ENCODE data around the gene ECHDC3.

Gene ECHDC3

DNA sequence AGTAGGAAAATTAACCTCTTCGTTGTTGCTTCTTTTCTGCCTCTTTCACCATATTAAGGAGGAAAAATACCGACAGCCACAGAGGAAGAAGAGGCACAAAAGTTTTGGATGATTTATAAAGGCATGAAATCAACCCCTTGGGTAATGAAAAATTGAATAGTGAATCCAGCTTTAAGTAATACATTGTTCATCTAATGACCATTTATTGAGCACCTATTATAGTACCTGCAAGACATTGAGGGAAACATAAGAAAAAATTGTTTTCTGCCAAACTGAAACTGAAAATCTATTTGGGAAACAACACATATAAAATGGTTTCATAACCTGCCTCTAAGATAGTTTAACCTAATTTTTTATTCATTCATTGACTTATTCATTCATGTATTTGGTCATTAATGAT, 8.2 kb downstream of the ECHDC3 start:
- ATAC-seq (ENCODE audit: low read depth), result no peak

DNA sequence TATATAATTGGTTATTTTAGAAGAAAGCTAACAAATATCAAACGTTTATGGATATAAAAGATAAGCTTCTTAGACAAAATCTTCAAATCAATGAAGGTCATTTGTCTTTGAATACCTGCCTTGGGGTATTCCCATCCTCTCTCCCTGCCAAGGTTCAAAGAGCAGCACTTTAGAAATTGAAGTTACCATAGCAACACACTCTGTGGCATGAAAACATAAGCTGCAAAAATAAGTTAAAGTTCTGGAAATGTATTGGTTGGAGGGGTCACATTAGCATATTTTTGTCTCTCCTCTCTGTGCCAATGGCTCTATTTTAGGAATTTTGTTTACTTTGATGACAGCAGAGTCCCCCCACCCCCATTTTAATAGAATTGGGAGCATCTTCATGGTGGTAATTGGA, 12.0 kb downstream of the ECHDC3 start:
- Mint-ChIP-seq H3K9me3 (no peaks in the 10 kb centered on the region), H3K4me1 (peaks cover 4% of the 10 kb centered on the region), H3K27ac (no peak overlapping the region), H3K36me3 (peaks cover 3% of the 10 kb centered on the region), H3K4me3 (no peak overlapping the region), H3K27me3 (no peaks in the 10 kb centered on the region)
- ATAC-seq (ENCODE audit: low read depth), result no peak
- no peak for DNase-seq (ENCODE audit: low spot score in 2 of 2)

More for the DNA sequence above, 8.2 kb downstream of the ECHDC3 start:
- H3K9me3 Mint-ChIP-seq, result no peaks in the 10 kb centered on the region
- no peaks in the 10 kb centered on the region for H3K27me3 Mint-ChIP-seq
- peaks cover 3% of the 10 kb centered on the region for H3K36me3 Mint-ChIP-seq
- no peak overlapping the region for H3K4me3 Mint-ChIP-seq
- DNase-seq (ENCODE audit: low spot score in 2 of 2), result no peak
- H3K27ac Mint-ChIP-seq, result no peak overlapping the region
- H3K4me1 Mint-ChIP-seq, result no peaks in the 10 kb centered on the region

DNA sequence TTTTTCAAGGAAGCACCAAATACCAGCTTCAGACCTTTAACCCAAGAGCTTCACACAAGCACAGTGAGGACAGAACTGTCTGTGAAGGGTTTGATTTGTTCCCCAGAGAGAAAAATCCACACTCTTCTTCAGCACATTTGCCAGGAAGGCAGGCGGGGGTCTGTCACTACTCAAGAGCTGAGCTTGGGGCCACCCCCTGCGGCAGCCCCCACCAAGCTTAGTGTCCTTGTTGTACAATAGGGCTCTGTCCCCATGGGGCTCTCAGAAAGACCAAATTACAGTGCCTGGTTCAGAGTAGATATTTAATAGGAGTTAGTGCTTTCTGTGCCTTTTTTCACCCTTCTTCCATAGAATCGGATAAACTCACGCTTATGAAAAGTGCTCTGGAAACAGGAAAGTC, 12.4 kb downstream of the ECHDC3 start:
- no peaks in the 10 kb centered on the region for H3K9me3 Mint-ChIP-seq
- H3K4me1 Mint-ChIP-seq, result peaks cover 4% of the 10 kb centered on the region
- DNase-seq (ENCODE audit: low spot score in 2 of 2) (no peak), ATAC-seq (ENCODE audit: low read depth) (no peak)
- H3K27ac Mint-ChIP-seq, result no peak overlapping the region
- no peaks in the 10 kb centered on the region for H3K27me3 Mint-ChIP-seq
- H3K4me3 Mint-ChIP-seq, result no peak overlapping the region
- peaks cover 3% of the 10 kb centered on the region for H3K36me3 Mint-ChIP-seq

DNA sequence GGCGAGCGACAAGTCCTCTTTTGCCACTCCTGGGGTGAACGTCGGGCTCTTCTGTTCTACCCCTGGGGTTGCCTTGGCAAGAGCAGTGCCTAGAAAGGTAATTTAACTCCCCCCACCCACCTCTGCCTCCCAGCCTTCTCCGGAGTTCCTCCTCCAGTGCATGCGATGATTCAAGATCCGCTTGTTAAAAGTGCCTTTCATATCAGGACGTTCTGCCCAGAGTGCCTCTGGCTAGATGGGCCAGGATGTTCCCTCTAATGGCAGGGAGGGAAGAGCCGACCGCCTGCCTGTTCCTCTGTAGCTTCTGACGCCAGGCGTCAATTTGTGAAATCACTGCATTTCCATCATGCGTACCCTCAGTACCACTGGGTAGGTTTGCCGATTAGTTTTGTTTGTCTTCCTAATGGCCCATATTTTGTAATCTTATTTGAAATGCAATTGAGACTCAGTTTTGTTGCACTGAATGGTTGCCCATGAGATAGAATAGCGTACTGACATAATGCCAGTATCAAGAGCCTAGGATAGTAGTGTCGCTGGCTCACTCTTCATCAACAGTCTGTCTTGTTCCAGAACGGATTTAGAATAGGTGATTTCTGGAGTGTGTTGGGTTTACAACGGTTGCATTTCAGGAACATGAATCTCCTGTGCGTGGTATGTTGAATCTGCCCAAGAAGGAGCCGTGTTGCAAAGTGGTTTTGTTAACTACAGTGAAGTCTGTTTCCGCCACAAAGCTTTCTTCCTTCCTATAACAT, 13.5 kb downstream of the ECHDC3 start:
- ATAC-seq (ENCODE audit: low read depth) (no peak), DNase-seq (ENCODE audit: low spot score in 2 of 2) (no peak)
- Mint-ChIP-seq H3K36me3 (no peaks in the 10 kb centered on the region), H3K27me3 (no peaks in the 10 kb centered on the region), H3K4me1 (peaks cover 4% of the 10 kb centered on the region), H3K27ac (no peak overlapping the region), H3K4me3 (no peak overlapping the region), H3K9me3 (no peaks in the 10 kb centered on the region)

DNA sequence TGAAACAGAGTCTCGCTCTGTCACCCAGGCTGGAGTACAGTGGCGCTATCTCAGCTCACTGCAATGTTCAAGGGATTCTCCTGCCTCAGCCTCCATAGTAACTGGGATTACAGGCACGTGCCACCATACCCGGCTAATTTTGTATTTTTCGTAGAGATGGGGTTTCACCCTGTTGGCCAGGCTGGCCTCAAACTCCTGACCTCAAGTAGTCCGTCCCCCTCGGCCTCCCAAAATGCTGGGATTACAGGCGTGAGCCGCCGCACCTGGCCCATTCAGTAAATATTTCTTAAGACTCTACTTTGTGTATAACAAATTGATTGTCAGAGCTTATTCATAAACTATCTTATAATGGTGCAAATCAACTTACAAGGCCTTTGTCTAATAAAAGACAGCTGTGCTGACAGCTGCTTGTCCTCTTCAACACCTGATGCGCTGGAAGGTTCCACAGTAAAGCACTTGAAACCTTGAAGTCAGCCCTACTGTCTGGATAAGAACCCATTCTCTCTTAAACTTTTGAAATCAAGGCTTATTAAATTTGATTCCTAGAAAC, 14.7 kb downstream of the ECHDC3 start:
- H3K4me1 Mint-ChIP-seq, result peaks cover 4% of the 10 kb centered on the region
- no peak for ATAC-seq (ENCODE audit: low read depth)
- H3K4me3 Mint-ChIP-seq, result no peak overlapping the region
- no peak for DNase-seq (ENCODE audit: low spot score in 2 of 2)
- no peak overlapping the region for H3K27ac Mint-ChIP-seq
- H3K27me3 Mint-ChIP-seq, result no peaks in the 10 kb centered on the region
- peaks cover 2% of the 10 kb centered on the region for H3K36me3 Mint-ChIP-seq
- no peaks in the 10 kb centered on the region for H3K9me3 Mint-ChIP-seq

DNA sequence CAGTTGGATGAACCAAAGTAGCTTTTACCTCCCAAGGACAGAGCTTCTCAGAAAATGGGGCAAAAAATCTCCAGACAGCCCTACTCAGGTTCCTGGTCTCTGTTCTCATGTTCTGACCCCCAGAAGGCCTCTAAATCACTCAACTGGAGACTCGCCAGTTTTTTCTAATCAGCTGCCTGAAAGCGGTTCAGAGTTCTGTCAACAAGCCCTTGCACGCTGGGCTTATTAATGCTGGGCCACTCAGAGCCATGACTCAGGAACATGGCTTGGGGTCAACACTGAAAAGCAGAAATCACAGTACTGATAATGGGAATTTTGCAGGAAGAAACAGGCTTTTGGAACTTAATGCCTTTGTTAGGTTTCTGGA, 15.3 kb downstream of the ECHDC3 start:
- DNase-seq (ENCODE audit: low spot score in 2 of 2) (no peak), ATAC-seq (ENCODE audit: low read depth) (no peak)
- Mint-ChIP-seq H3K4me1 (peaks cover 4% of the 10 kb centered on the region), H3K27ac (no peak overlapping the region), H3K4me3 (no peak overlapping the region), H3K9me3 (no peaks in the 10 kb centered on the region), H3K36me3 (peaks cover 4% of the 10 kb centered on the region), H3K27me3 (no peaks in the 10 kb centered on the region)

DNA sequence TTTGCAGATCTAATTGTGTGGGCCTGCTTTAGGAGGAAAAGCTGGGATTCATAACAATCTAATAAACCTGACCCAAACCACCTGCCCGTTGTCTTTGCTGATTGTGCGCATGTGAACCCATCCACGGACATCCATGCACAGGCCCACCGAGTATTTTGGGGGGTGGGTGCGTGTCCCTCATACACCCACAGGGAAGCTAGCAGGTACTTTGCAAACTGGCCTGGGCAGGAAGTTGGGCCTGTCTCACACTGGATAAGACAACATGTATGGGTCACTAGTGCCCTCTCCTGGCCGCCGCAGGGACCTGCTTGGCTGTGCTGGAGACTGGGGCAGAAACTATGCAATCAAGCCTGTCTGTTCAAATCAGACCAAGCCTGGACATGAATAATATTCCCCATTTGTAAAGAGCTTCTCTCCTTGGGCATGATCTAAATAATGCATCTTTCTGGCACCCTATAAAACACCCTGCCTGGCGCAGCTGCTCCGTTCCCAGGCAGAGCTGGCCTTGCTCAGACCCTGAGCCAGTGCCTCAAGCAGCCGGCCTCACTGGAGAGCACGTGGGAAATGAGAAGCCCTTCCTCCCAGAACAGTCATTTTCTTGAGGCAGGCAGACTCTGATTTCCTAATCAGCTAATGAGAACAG, 15.8 kb downstream of the ECHDC3 start:
- H3K9me3 Mint-ChIP-seq, result no peaks in the 10 kb centered on the region
- peaks cover 6% of the 10 kb centered on the region for H3K36me3 Mint-ChIP-seq
- peaks cover 4% of the 10 kb centered on the region for H3K4me1 Mint-ChIP-seq
- H3K27ac Mint-ChIP-seq, result no peak overlapping the region
- ATAC-seq (ENCODE audit: low read depth) (peak; percentile 100), DNase-seq (ENCODE audit: low spot score in 2 of 2) (peak; percentile 82 to 89)
- no peaks in the 10 kb centered on the region for H3K27me3 Mint-ChIP-seq
- H3K4me3 Mint-ChIP-seq, result no peak overlapping the region

DNA sequence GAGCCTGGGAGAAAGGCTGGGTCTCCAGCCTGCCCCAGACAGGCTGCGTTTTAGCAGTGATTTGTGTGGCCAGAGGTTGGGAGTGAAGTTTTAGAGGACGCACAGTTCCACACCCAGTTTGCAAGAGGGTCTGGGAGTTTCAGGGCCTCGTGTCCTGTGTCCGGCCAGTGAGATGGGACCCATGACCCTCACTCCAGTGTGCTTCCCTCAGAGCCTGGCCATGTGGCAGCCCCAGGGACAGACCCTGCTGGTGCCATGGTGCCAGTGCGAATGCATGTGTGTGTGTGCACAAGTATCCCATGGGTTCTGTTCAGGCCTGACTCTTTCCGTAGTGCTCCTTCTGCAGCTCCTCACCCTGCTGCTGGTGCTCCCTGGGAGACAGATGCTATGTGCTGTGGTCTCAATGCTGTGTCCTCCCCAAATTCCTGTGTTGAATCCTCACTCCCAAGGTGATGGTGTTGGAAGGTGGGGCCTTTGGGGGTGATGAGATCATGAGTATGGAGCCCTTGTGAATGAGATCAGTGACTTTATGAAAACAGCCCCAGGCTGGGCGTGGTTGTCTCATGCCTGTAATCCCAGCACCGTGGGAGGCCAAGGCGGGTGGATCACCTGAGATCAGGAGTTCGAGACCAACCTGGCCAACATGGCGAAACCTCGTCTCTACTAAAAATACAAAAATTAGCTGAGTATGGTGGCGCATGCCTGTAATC, 16.5 kb downstream of the ECHDC3 start:
- no peak for ATAC-seq (ENCODE audit: low read depth)
- Mint-ChIP-seq H3K4me3 (no peak overlapping the region), H3K36me3 (peaks cover 6% of the 10 kb centered on the region), H3K27ac (no peak overlapping the region), H3K27me3 (no peaks in the 10 kb centered on the region), H3K9me3 (no peaks in the 10 kb centered on the region), H3K4me1 (peaks cover 4% of the 10 kb centered on the region)
- no peak for DNase-seq (ENCODE audit: low spot score in 2 of 2)

DNA sequence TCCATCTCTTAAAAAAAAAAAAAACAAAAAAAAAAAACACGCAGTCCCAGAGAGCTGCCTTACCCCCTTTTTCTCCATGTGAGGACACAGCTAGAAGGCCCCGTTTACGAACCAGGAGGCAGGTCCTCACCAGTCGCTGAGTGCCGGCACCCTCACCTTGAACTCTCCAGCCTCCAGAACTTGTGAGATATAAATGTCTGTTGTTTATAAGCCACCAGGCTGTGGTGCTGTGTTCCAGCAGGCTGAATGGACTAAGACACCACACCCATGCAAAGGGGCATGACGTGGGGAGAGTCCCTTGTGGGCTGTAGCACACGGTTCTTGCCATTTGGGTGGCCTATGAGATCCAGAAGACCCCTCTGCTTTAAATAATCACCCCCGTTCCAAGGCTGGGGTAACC, 17.2 kb downstream of the ECHDC3 start:
- H3K9me3 Mint-ChIP-seq, result no peaks in the 10 kb centered on the region
- peaks cover 4% of the 10 kb centered on the region for H3K4me1 Mint-ChIP-seq
- no peak overlapping the region for H3K27ac Mint-ChIP-seq
- no peak overlapping the region for H3K4me3 Mint-ChIP-seq
- ATAC-seq (ENCODE audit: low read depth) (no peak), DNase-seq (ENCODE audit: low spot score in 2 of 2) (no peak)
- peaks cover 6% of the 10 kb centered on the region for H3K36me3 Mint-ChIP-seq
- no peaks in the 10 kb centered on the region for H3K27me3 Mint-ChIP-seq

DNA sequence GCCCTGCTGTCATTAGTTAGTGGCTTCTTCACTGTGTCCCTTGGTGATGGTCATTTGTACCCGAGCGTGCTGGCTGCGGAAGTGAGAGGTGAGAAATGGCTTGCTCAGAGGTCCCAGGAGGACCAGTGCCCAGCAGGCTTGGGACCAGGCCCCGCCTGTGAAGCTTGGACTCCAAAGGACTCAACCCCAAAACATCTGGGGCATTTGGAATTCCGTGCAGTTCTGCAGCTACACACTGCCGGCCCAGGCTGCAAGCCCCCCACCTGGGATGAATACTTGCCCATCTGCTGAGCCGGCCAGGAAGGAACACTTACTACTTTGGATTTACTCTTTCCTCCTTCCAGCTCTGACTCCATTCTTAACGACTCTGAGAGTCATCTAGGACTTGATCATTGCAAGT, 18.0 kb downstream of the ECHDC3 start:
- Mint-ChIP-seq H3K9me3 (no peaks in the 10 kb centered on the region), H3K27me3 (no peaks in the 10 kb centered on the region), H3K27ac (no peak overlapping the region), H3K4me1 (peaks cover 4% of the 10 kb centered on the region), H3K36me3 (peaks cover 6% of the 10 kb centered on the region), H3K4me3 (no peak overlapping the region)
- DNase-seq (ENCODE audit: low spot score in 2 of 2) (no peak), ATAC-seq (ENCODE audit: low read depth) (no peak)

DNA sequence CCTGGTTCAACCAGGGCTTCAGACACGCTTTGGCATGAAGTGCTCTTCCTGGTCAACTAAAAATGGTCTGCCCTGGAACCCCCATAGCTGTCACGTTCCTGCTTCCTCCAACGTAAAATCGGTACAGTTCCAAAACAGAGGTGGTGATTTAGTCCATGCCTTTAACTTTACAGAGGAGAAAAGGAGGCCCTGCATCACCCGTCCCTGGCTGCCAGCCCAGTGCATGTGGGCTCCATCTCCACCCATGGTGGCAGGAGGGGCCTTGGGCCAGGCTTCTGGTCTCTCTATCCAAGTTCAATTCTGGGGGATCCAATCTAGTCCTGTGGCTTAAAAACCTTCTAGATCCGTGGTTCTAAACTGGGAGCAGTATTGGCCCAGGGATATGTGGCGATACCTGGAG, 18.7 kb downstream of the ECHDC3 start:
- no peak for ATAC-seq (ENCODE audit: low read depth)
- H3K36me3 Mint-ChIP-seq, result peaks cover 6% of the 10 kb centered on the region
- no peak for DNase-seq (ENCODE audit: low spot score in 2 of 2)
- peaks cover 4% of the 10 kb centered on the region for H3K4me1 Mint-ChIP-seq
- H3K4me3 Mint-ChIP-seq, result no peak overlapping the region
- no peak overlapping the region for H3K27ac Mint-ChIP-seq
- H3K9me3 Mint-ChIP-seq, result no peaks in the 10 kb centered on the region
- no peaks in the 10 kb centered on the region for H3K27me3 Mint-ChIP-seq

DNA sequence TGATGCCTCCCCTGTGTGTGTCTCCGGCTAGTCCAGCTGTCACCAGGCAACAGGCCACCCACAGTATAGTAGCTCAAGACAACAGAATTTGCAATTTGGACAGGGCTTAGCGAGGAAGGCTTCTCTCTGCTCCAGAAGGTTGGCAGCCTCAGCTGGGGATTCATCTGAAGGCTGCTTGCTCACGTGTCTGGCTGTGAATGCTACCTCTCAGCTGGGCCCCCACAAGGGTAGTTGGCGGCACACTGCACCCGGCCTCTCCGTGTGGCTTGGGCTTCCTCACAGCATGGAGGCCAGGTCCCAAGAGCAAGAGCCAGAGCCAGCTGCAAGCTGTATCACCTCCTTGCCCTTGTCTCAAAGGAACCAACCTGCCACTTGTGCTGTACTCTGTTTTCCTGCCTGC, 19.2 kb downstream of the ECHDC3 start:
- H3K27ac Mint-ChIP-seq, result no peak overlapping the region
- H3K4me1 Mint-ChIP-seq, result peaks cover 4% of the 10 kb centered on the region
- H3K27me3 Mint-ChIP-seq, result no peaks in the 10 kb centered on the region
- ATAC-seq (ENCODE audit: low read depth) (no peak), DNase-seq (ENCODE audit: low spot score in 2 of 2) (no peak)
- peaks cover 6% of the 10 kb centered on the region for H3K36me3 Mint-ChIP-seq
- no peak overlapping the region for H3K4me3 Mint-ChIP-seq
- H3K9me3 Mint-ChIP-seq, result no peaks in the 10 kb centered on the region

DNA sequence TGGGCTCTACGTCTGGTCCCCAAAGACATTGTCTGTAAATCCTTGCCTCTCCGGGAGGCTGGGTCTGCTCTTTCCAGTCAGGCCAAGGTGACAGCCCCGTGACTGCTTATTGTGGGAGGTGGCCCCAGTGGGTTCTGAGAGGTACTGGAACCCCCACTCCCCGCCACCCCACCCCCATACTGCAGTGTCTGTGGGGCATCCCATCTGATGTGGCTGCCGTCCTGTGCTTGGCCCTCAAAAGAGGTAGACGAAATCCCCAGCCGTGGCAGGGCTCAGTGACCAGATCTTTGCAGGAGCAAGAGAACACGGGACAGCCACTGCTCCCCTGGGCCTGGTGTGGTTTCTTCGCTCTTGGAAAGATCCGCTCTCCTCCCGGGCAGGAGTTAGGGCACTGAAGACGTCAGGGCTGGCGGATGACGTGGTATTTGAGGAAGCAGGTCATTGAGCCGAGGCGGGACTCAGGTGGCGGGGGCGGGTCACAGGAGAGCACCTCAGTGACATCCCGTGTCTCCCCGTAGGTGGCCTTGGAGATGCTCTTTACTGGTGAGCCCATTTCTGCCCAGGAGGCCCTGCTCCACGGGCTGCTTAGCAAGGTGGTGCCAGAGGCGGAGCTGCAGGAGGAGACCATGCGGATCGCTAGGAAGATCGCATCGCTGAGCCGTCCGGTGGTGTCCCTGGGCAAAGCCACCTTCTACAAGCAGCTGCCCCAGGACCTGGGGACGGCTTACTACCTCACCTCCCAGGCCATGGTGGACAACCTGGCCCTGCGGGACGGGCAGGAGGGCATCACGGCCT, 20.7 kb downstream of the ECHDC3 start:
- ATAC-seq (ENCODE audit: low read depth) (no peak), DNase-seq (ENCODE audit: low spot score in 2 of 2) (no peak)
- no peak overlapping the region for H3K4me3 Mint-ChIP-seq
- H3K27me3 Mint-ChIP-seq, result no peaks in the 10 kb centered on the region
- H3K27ac Mint-ChIP-seq, result no peak overlapping the region
- peaks cover 2% of the 10 kb centered on the region for H3K4me1 Mint-ChIP-seq
- peaks cover 6% of the 10 kb centered on the region for H3K36me3 Mint-ChIP-seq
- H3K9me3 Mint-ChIP-seq, result no peaks in the 10 kb centered on the region

DNA sequence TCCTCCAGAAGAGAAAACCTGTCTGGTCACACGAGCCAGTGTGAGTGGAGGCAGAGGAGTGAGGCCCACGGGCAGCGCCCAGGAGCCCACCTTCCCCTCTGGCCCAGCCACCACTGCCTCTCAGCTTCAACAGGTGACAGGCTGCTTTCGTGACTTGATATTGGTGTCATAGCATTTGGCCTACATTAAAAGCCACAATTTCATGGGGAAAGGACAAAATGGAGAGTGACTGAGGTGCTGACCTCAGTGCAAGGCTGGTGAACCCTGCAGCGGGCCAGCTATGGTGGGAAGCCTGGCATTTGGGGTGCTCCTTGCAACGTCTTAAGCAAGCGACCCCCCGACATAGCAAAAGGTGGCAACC, 21.3 kb downstream of the ECHDC3 start:
- H3K27me3 Mint-ChIP-seq, result no peaks in the 10 kb centered on the region
- DNase-seq (ENCODE audit: low spot score in 2 of 2), result no peak

More for the DNA sequence above, 21.3 kb downstream of the ECHDC3 start:
- H3K27ac Mint-ChIP-seq, result no peak overlapping the region
- H3K36me3 Mint-ChIP-seq, result peaks cover 6% of the 10 kb centered on the region
- H3K9me3 Mint-ChIP-seq, result no peaks in the 10 kb centered on the region
- no peaks in the 10 kb centered on the region for H3K4me1 Mint-ChIP-seq
- no peak overlapping the region for H3K4me3 Mint-ChIP-seq
- ATAC-seq (ENCODE audit: low read depth), result no peak
